OCI-LY1 (cell line): ENCODE data around the gene RLN2.

Experiments used
- H2AFZ ChIP-seq: fragments of 200-600 bp; sonication (generic), shearing (Covaris generic); 2 replicates; pipeline ENCODE4 v1.6.0; 2014; ENCODE audit warnings: antibody characterized with exemption, mild to moderate bottlenecking, low read length
- H3F3A ChIP-seq: fragments of 200-600 bp; sonication (generic), shearing (Covaris generic); 2 replicates; pipeline ENCODE4 v1.6.0; 2014; ENCODE audit warnings: mild to moderate bottlenecking, antibody characterized with exemption, low read length, moderate library complexity; ENCODE audit not compliant: insufficient read depth
- H3K27ac ChIP-seq: fragments of 200-600 bp; sonication (generic); 2 replicates; pipeline ENCODE4 v1.5.1; 2014; ENCODE audit warnings: low read length, mixed run types, mild to moderate bottlenecking, low read depth; ENCODE audit not compliant: poor library complexity, severe bottlenecking
- H3K27me3 ChIP-seq: fragments of 200-600 bp; sonication (generic); 2 replicates; pipeline ENCODE4 v1.6.0; 2014; ENCODE audit warnings: antibody characterized with exemption, mild to moderate bottlenecking, low read length, moderate library complexity; ENCODE audit not compliant: insufficient read depth
- H3K36me3 ChIP-seq: fragments of 200-600 bp; sonication (generic); 2 replicates; pipeline ENCODE4 v1.6.1; 2014; ENCODE audit warnings: mild to moderate bottlenecking, antibody characterized with exemption, low read length, moderate library complexity, mixed read lengths; ENCODE audit not compliant: insufficient read depth
- H3K4me1 ChIP-seq: fragments of 200-600 bp; sonication (generic); 2 replicates; pipeline ENCODE4 v1.5.1; 2014; ENCODE audit warnings: mild to moderate bottlenecking, low read length, moderate library complexity; ENCODE audit not compliant: insufficient read depth, severe bottlenecking
- H3K4me2 ChIP-seq: fragments of 200-600 bp; sonication (generic), shearing (Covaris generic); 2 replicates; pipeline ENCODE4 v1.6.1; 2014; ENCODE audit warnings: low read length
- H3K4me3 ChIP-seq: fragments of 200-600 bp; sonication (generic); 2 replicates; pipeline ENCODE4 v1.5.1; 2014; ENCODE audit warnings: low read length, low read depth, mild to moderate bottlenecking, mixed read lengths; ENCODE audit not compliant: poor library complexity, severe bottlenecking
- H3K79me2 ChIP-seq: fragments of 200-600 bp; shearing (Covaris generic); 2 replicates; pipeline ENCODE4 v1.6.1; 2016; ENCODE audit warnings: mixed run types, low read length, mixed read lengths; ENCODE audit not compliant: insufficient read depth
- H3K9ac ChIP-seq: fragments of 200-600 bp; sonication (generic), shearing (Covaris generic); 2 replicates; pipeline ENCODE4 v1.6.1; 2014; ENCODE audit warnings: mild to moderate bottlenecking, low read length, mixed read lengths
- H3K9me2 ChIP-seq: fragments of 200-600 bp; sonication (generic), shearing (Covaris generic); 2 replicates; pipeline ENCODE4 v1.6.1; 2014; ENCODE audit warnings: low read depth, mild to moderate bottlenecking, low read length, mixed read lengths
- H3K9me3 ChIP-seq: fragments of 200-600 bp; shearing (Covaris generic); 2 replicates; pipeline ENCODE4 v1.6.1; 2014; ENCODE audit warnings: low read length, mixed read lengths
- H4K20me1 ChIP-seq: fragments of 200-600 bp; sonication (generic), shearing (Covaris generic); 2 replicates; pipeline ENCODE4 v1.6.0; 2016; ENCODE audit warnings: mild to moderate bottlenecking, low read length; ENCODE audit not compliant: insufficient read depth
- EZH2 ChIP-seq: fragments of 200-600 bp; sonication (generic), shearing (Covaris generic); IDR thresholded peaks from 2 replicates; pipeline ENCODE4 v1.8.0; 2017; ENCODE audit warnings: borderline replicate concordance, mixed run types, mild to moderate bottlenecking, antibody characterized with exemption, low read length, moderate library complexity, mixed read lengths
- TF ChIP-seq, protein P1 (sequence below): fragments of 200-600 bp; sonication (generic), shearing (Covaris generic); IDR thresholded peaks from 2 replicates; pipeline ENCODE4 v1.5.1; 2017; ENCODE audit warnings: mild to moderate bottlenecking, antibody characterized with exemption, low read length, moderate library complexity, mixed read lengths

Gene RLN2

GRCh38 chr9:5288591-5288990, 15.9 kb downstream of the RLN2 start:
- no peak overlapping the region for H2AFZ ChIP-seq
- H3K9ac ChIP-seq = no peak overlapping the region
- no peaks in the 10 kb centered on the region for H3K36me3 ChIP-seq
- no peak for TF ChIP-seq EZH2
- TF ChIP-seq, protein P1, sequence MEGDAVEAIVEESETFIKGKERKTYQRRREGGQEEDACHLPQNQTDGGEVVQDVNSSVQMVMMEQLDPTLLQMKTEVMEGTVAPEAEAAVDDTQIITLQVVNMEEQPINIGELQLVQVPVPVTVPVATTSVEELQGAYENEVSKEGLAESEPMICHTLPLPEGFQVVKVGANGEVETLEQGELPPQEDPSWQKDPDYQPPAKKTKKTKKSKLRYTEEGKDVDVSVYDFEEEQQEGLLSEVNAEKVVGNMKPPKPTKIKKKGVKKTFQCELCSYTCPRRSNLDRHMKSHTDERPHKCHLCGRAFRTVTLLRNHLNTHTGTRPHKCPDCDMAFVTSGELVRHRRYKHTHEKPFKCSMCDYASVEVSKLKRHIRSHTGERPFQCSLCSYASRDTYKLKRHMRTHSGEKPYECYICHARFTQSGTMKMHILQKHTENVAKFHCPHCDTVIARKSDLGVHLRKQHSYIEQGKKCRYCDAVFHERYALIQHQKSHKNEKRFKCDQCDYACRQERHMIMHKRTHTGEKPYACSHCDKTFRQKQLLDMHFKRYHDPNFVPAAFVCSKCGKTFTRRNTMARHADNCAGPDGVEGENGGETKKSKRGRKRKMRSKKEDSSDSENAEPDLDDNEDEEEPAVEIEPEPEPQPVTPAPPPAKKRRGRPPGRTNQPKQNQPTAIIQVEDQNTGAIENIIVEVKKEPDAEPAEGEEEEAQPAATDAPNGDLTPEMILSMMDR = no peak
- H3F3A ChIP-seq = no peaks in the 10 kb centered on the region
- no peak overlapping the region for H3K4me2 ChIP-seq
- no peaks in the 10 kb centered on the region for H3K9me2 ChIP-seq
- no peak overlapping the region for H3K4me3 ChIP-seq
- no peak overlapping the region for H3K27ac ChIP-seq
- H3K27me3 ChIP-seq = no peaks in the 10 kb centered on the region; the same call in 1 of the 2 replicates
- H3K79me2 ChIP-seq = no peaks in the 10 kb centered on the region
- H3K4me1 ChIP-seq = no peaks in the 10 kb centered on the region
- H4K20me1 ChIP-seq = no peaks in the 10 kb centered on the region
- 0 out of 2 replicates have a peak, but pooled peaks cover 4% of the 10 kb centered on the region for H3K9me3 ChIP-seq

- TF ChIP-seq EZH2 = no peak
- TF ChIP-seq, protein P1 = no peak
- H3K79me2 ChIP-seq = no peaks in the 10 kb centered on the region
- H4K20me1 ChIP-seq = no peaks in the 10 kb centered on the region
- no peaks in the 10 kb centered on the region for H3K27me3 ChIP-seq
- 0 out of 2 replicates have a peak, but pooled peaks cover 4% of the 10 kb centered on the region for H3K9me3 ChIP-seq
- H3K9me2 ChIP-seq = no peaks in the 10 kb centered on the region
- H3K27ac ChIP-seq = no peak overlapping the region
- no peak overlapping the region for H2AFZ ChIP-seq
- H3K4me1 ChIP-seq = no peaks in the 10 kb centered on the region
- no peaks in the 10 kb centered on the region for H3F3A ChIP-seq
- no peaks in the 10 kb centered on the region for H3K36me3 ChIP-seq
- no peak overlapping the region for H3K4me2 ChIP-seq
- H3K9ac ChIP-seq = no peak overlapping the region
- no peak overlapping the region for H3K4me3 ChIP-seq
Observed at GRCh38 chr9:5286262-5286661, 18.3 kb downstream of the RLN2 start.

DNA sequence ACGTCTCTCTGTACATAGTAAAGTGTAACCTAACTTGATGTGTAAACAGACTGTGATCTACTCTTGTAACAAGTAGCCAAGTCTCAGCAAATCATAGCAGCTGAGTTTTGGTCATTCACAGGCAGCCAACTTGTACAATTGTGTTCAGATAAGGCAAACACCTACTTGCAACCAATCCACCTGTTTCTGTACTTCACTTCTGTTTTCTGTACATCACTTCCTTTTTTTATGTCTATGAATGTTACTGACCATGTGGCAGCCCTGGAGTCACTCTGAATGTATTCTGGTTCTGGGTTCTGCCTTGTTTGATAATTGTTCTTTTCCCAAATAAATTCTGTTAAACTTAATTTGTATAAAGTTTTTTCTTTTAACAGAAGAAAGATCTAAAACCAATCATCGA, 26.0 kb downstream of the RLN2 start:
- H3K4me2 ChIP-seq = no peak overlapping the region; the same call in 1 of the 2 replicates
- H3K79me2 ChIP-seq = no peaks in the 10 kb centered on the region
- H2AFZ ChIP-seq = peak overlapping the region; percentile 84; the same call in 1 of the 2 replicates
- H3K36me3 ChIP-seq = no peaks in the 10 kb centered on the region
- H3K4me3 ChIP-seq = no peak overlapping the region
- H3K9me2 ChIP-seq = no peaks in the 10 kb centered on the region
- no peak overlapping the region for H3K27ac ChIP-seq
- H3K4me1 ChIP-seq = peaks cover 9% of the 10 kb centered on the region
- no peaks in the 10 kb centered on the region for H4K20me1 ChIP-seq
- 0 out of 2 replicates have a peak, but pooled peaks cover 2% of the 10 kb centered on the region for H3K9me3 ChIP-seq
- H3K27me3 ChIP-seq = no peaks in the 10 kb centered on the region
- H3F3A ChIP-seq = no peaks in the 10 kb centered on the region
- H3K9ac ChIP-seq = no peak overlapping the region
- TF ChIP-seq, protein P1 = no peak
- TF ChIP-seq EZH2 = no peak
